ENCODE data around the gene CERKL. TPM values are rescaled to one million over a fixed set of nuclear protein-coding genes. Genes with fewer than 3 reads are reported as not detected.

Gene CERKL
- total RNA-seq, 1 experiment from 2014 or later, result 0.23 TPM

- intact Hi-C loops (cut with micrococcal nuclease), result no loop called here
- POLR2A ChIA-PET, result interaction anchor here (0.5 kb wide), 1 partner anchor 20 kb away, joined by 3 read pairs; no protein-coding TSS in a partner anchor
- CTCF ChIA-PET, result no interaction called here
- no peak for DNase-seq (ENCODE audit: unreplicated experiment)
- Mint-ChIP-seq H3K4me3 (ENCODE audit: unreplicated experiment) (peak overlapping the region; percentile 11), H3K4me1 (ENCODE audit: insufficient read depth, unreplicated experiment) (peaks cover 6% of the 10 kb centered on the region), H3K36me3 (ENCODE audit: insufficient read depth, unreplicated experiment) (no peaks in the 10 kb centered on the region), H3K9me3 (ENCODE audit: unreplicated experiment) (no peaks in the 10 kb centered on the region), H3K27ac (ENCODE audit: low read depth, unreplicated experiment) (peak overlapping the region; percentile 13), H3K27me3 (ENCODE audit: insufficient read depth, unreplicated experiment) (no peaks in the 10 kb centered on the region)
- no TSS peak for BruUV-seq (replicated peaks)
- TF ChIP-seq CTCF (IDR thresholded peaks at IDR 0.05; ENCODE audit: unreplicated experiment), result no peak
Measured at GRCh38 chr2:181649436-181649979, 7.4 kb downstream of the CERKL start.

- no peak for DNase-seq (ENCODE audit: unreplicated experiment)
- H3K4me1 Mint-ChIP-seq (ENCODE audit: insufficient read depth, unreplicated experiment), result peaks cover 6% of the 10 kb centered on the region
- H3K9me3 Mint-ChIP-seq (ENCODE audit: unreplicated experiment), result no peaks in the 10 kb centered on the region
- TF ChIP-seq CTCF (IDR thresholded peaks at IDR 0.05; ENCODE audit: unreplicated experiment), result no peak
- no TSS peak for BruUV-seq (replicated peaks)
- ChIA-PET CTCF (interaction anchor here (0.5 kb wide), 1 partner anchor 63 kb away, joined by 3 read pairs; no protein-coding TSS in a partner anchor), POLR2A (interaction anchor here (0.5 to 1.5 kb wide), 2 partner anchors 21 to 28 kb away, joined by 3 read pairs; no protein-coding TSS in a partner anchor)
- peak overlapping the region; percentile 15 for H3K4me3 Mint-ChIP-seq (ENCODE audit: unreplicated experiment)
- H3K27ac Mint-ChIP-seq (ENCODE audit: low read depth, unreplicated experiment), result no peak overlapping the region
- intact Hi-C loops (cut with micrococcal nuclease), result no loop called here
- H3K27me3 Mint-ChIP-seq (ENCODE audit: insufficient read depth, unreplicated experiment), result no peaks in the 10 kb centered on the region
- H3K36me3 Mint-ChIP-seq (ENCODE audit: insufficient read depth, unreplicated experiment), result no peaks in the 10 kb centered on the region
Measured at GRCh38 chr2:181648478-181649155, 8.3 kb downstream of the CERKL start.

GRCh38 chr2:181646415-181646987 lies 10.4 kb downstream of the CERKL start:
- Mint-ChIP-seq H3K27me3 (ENCODE audit: insufficient read depth, unreplicated experiment) (no peaks in the 10 kb centered on the region), H3K4me1 (ENCODE audit: insufficient read depth, unreplicated experiment) (peaks cover 6% of the 10 kb centered on the region), H3K36me3 (ENCODE audit: insufficient read depth, unreplicated experiment) (no peaks in the 10 kb centered on the region), H3K27ac (ENCODE audit: low read depth, unreplicated experiment) (no peak overlapping the region), H3K9me3 (ENCODE audit: unreplicated experiment) (no peaks in the 10 kb centered on the region), H3K4me3 (ENCODE audit: unreplicated experiment) (no peak overlapping the region)
- no TSS peak for BruUV-seq (replicated peaks)
- ChIA-PET POLR2A (no interaction called here), CTCF (interaction anchor here (0.6 kb wide), 1 partner anchor 457 kb away, joined by 4 read pairs; no protein-coding TSS in a partner anchor)
- intact Hi-C loops (cut with micrococcal nuclease), result no loop called here
- TF ChIP-seq CTCF (IDR thresholded peaks at IDR 0.05; ENCODE audit: unreplicated experiment), result no peak
- no peak for DNase-seq (ENCODE audit: unreplicated experiment)

- ChIA-PET CTCF (interaction anchor here (0.7 kb wide), 1 partner anchor 355 kb away, joined by 3 read pairs; no protein-coding TSS in a partner anchor), POLR2A (no interaction called here)
- no TSS peak for BruUV-seq (replicated peaks)
- H3K4me3 Mint-ChIP-seq (ENCODE audit: unreplicated experiment), result no peak overlapping the region
- H3K4me1 Mint-ChIP-seq (ENCODE audit: insufficient read depth, unreplicated experiment), result no peaks in the 10 kb centered on the region
- no peaks in the 10 kb centered on the region for H3K27me3 Mint-ChIP-seq (ENCODE audit: insufficient read depth, unreplicated experiment)
- no peaks in the 10 kb centered on the region for H3K9me3 Mint-ChIP-seq (ENCODE audit: unreplicated experiment)
- H3K27ac Mint-ChIP-seq (ENCODE audit: low read depth, unreplicated experiment), result no peak overlapping the region
- DNase-seq (ENCODE audit: unreplicated experiment), result no peak
- intact Hi-C loops (cut with micrococcal nuclease), result no loop called here
- no peaks in the 10 kb centered on the region for H3K36me3 Mint-ChIP-seq (ENCODE audit: insufficient read depth, unreplicated experiment)
- no peak for TF ChIP-seq CTCF (IDR thresholded peaks at IDR 0.05; ENCODE audit: unreplicated experiment)
Measured at GRCh38 chr2:181643151-181643550, 13.8 kb downstream of the CERKL start.
